ENCODE measurements around the gene ENPP6. TPM values are rescaled to one million over a fixed set of nuclear protein-coding genes. Genes with fewer than 3 reads are reported as not detected.

Gene ENPP6
- total and polyA plus RNA-seq, 12 donors = 0.03 to 0.68 (median 0.07) TPM; not detected in 3

GRCh38 chr4:184100297-184100885 is 117.3 kb downstream of the ENPP6 start:
- 23 to 52% methylated on average over 14 of the region's 14 CpGs for WGBS, 2 donors
- Histone ChIP-seq H3K27me3 (no peaks in the 10 kb centered on the region), H3K27ac (no peak overlapping the region), H3K4me1 (peaks cover 0 to 44% (median 20%) of the 10 kb centered on the region in 9 donors), H3K9me3 (no peaks in the 10 kb centered on the region), H3K36me3 (no peaks in the 10 kb centered on the region), H3K4me3 (no peak overlapping the region)
- ATAC-seq = peak; percentile 40 to 82 (median 67)
- intact Hi-C loops (cut with DNase I) = loop anchor here in 7 of 10 donors (1.0 to 10.0 kb wide), 7 partner anchors 64 to 263 kb away; no protein-coding TSS in a partner anchor
- DNase-seq = peak; percentile 11 to 73
- TF ChIP-seq CTCF (IDR thresholded peaks at IDR 0.05) = peak; percentile 62 to 78 (median 72)

GRCh38 chr4:184099535-184099966 is 118.1 kb downstream of the ENPP6 start:
- TF ChIP-seq CTCF (IDR thresholded peaks at IDR 0.05) = no peak
- H3K9me3 ChIP-seq = no peaks in the 10 kb centered on the region
- H3K27ac ChIP-seq = no peak overlapping the region
- WGBS, 2 donors = 69 to 80% methylated on average over 10 of the region's 10 CpGs
- H3K27me3 ChIP-seq = no peaks in the 10 kb centered on the region
- ATAC-seq (peak in 1 of 8 donors; percentile 31), DNase-seq (no peak)
- H3K4me1 ChIP-seq = peaks cover 0 to 43% (median 20%) of the 10 kb centered on the region in 9 donors
- H3K36me3 ChIP-seq = no peaks in the 10 kb centered on the region
- H3K4me3 ChIP-seq = no peak overlapping the region
- intact Hi-C loops (cut with DNase I) = loop anchor here in 4 of 10 donors (1.0 to 10.0 kb wide), 5 partner anchors 58 to 261 kb away; partner anchors contain the start of gene STOX2 (in 1 of the 4)

- no peak for TF ChIP-seq CTCF (IDR thresholded peaks at IDR 0.05)
- no peaks in the 10 kb centered on the region for H3K36me3 ChIP-seq
- DNase-seq (no peak), ATAC-seq (no peak)
- 65 to 69% methylated on average over 4 of the region's 4 CpGs for WGBS, 2 donors
- intact Hi-C loops (cut with DNase I) = loop anchor here in 4 of 10 donors (1.0 to 10.0 kb wide), 5 partner anchors 58 to 260 kb away; partner anchors contain the start of gene STOX2 (in 1 of the 4)
- peaks cover 0 to 39% (median 16%) of the 10 kb centered on the region in 9 donors for H3K4me1 ChIP-seq
- no peak overlapping the region for H3K27ac ChIP-seq
- H3K4me3 ChIP-seq = no peak overlapping the region
- no peaks in the 10 kb centered on the region for H3K27me3 ChIP-seq
- H3K9me3 ChIP-seq = no peaks in the 10 kb centered on the region
Measured at GRCh38 chr4:184099000-184099399, 118.7 kb downstream of the ENPP6 start.

- no peak for TF ChIP-seq CTCF (IDR thresholded peaks at IDR 0.05)
- ATAC-seq = no peak
- Histone ChIP-seq H3K9me3 (no peaks in the 10 kb centered on the region), H3K27ac (no peak overlapping the region), H3K4me1 (peaks cover 0 to 28% (median 9%) of the 10 kb centered on the region in 9 donors), H3K36me3 (no peaks in the 10 kb centered on the region), H3K27me3 (no peaks in the 10 kb centered on the region), H3K4me3 (peak overlapping the region in 5 of 10 donors; percentile 1 to 50 (median 38))
- WGBS, 2 donors = 93 to 96% methylated on average over 13 of the region's 13 CpGs
- no peak for DNase-seq
- intact Hi-C loops (cut with DNase I) = loop anchor here in 4 of 10 donors (2.0 to 10.0 kb wide), 4 partner anchors 59 to 259 kb away; partner anchors contain the start of gene STOX2 (in 1 of the 4)
Measured at GRCh38 chr4:184097815-184098214, 119.9 kb downstream of the ENPP6 start.

Measured in heart right ventricle (tissue), 16 donors.